Lower lobe of right lung (tissue), 2 donors: ENCODE results near the gene CARD10. TPM values are rescaled to one million over a fixed set of nuclear protein-coding genes. Genes with fewer than 3 reads are reported as not detected.

Experiments used
- ATAC-seq, 2 donors: fragments of 200-7000 bp; cut with Tn5 transposase; one replicate each; pipeline ENCODE4 v1.9.1; 2020 to 2022; ENCODE audit warnings: mild to moderate bottlenecking in 2 of 2, moderate library complexity in 2 of 2
- DNase-seq: peaks from one replicate; pipeline ENCODE4 v3.0.0-alpha.2; 2020
- H3K27ac ChIP-seq: fragments of 200-600 bp; one replicate; pipeline ENCODE4 v1.8.0; 2022
- H3K27me3 ChIP-seq: fragments of 200-600 bp; one replicate; pipeline ENCODE4 v1.8.0; 2022; ENCODE audit warnings: low read depth
- H3K36me3 ChIP-seq: fragments of 200-600 bp; one replicate; pipeline ENCODE4 v1.8.0; 2022; ENCODE audit warnings: mild to moderate bottlenecking
- H3K4me1 ChIP-seq: fragments of 200-600 bp; one replicate; pipeline ENCODE4 v1.8.0; 2022
- H3K4me3 ChIP-seq: fragments of 200-600 bp; one replicate; pipeline ENCODE4 v1.8.0; 2022; ENCODE audit warnings: mild to moderate bottlenecking
- H3K9me3 ChIP-seq: fragments of 200-600 bp; one replicate; pipeline ENCODE4 v1.8.0; 2022
- CTCF ChIP-seq: fragments of 200-600 bp; IDR thresholded peaks from one replicate; pipeline ENCODE4 v1.8.0; 2022; ENCODE audit warnings: antibody characterized with exemption, mild to moderate bottlenecking
- intact Hi-C: fragments of 100-400 bp; cut with DNase I; formaldehyde crosslinking; loops from one replicate; pipeline ENCODE4 v1.11.0; 2022
- total RNA-seq: library from RNA; stranded (reverse); fragmentation: NEBNext Ultra II Directional; extraction: Animal tissue kit (Norgen Biotek cat#: 25700); gene quantifications from one replicate; pipeline ENCODE4 v1.2.1, GENCODE V29; 2021
- donor health status: DM: no; HTN: yes; CAD: no; lungs with severe emphysema.

CARD10 gene
- total RNA-seq, 1 donor from 2014 or later: 14.9 TPM

- no peaks in the 10 kb centered on the region for H3K9me3 ChIP-seq
- peaks cover 18% of the 10 kb centered on the region for H3K36me3 ChIP-seq
- DNase-seq: peak; percentile 86
- intact Hi-C loops: no loop called here
- peak; percentile 83 to 86 for ATAC-seq
- H3K4me1 ChIP-seq: peaks cover 59% of the 10 kb centered on the region
- peak overlapping the region; percentile 87 for H3K27ac ChIP-seq
- TF ChIP-seq CTCF: no peak
- no peak overlapping the region for H3K4me3 ChIP-seq
- no peaks in the 10 kb centered on the region for H3K27me3 ChIP-seq
Measured at GRCh38 chr22:37502342-37503182, 16.7 kb downstream of the CARD10 start.

GRCh38 chr22:37501610-37502341, 17.4 kb downstream of the CARD10 start:
- DNase-seq: peak; percentile 70
- Histone ChIP-seq H3K27me3 (no peaks in the 10 kb centered on the region), H3K9me3 (no peaks in the 10 kb centered on the region), H3K4me1 (peaks cover 59% of the 10 kb centered on the region), H3K36me3 (peaks cover 14% of the 10 kb centered on the region), H3K4me3 (peak overlapping the region; percentile 18), H3K27ac (peak overlapping the region; percentile 87)
- ATAC-seq: peak; percentile 77 to 85
- intact Hi-C loops: no loop called here
- no peak for TF ChIP-seq CTCF

- Histone ChIP-seq H3K9me3 (no peaks in the 10 kb centered on the region), H3K4me3 (peak overlapping the region; percentile 18), H3K4me1 (peaks cover 59% of the 10 kb centered on the region), H3K36me3 (peaks cover 16% of the 10 kb centered on the region), H3K27ac (peak overlapping the region; percentile 87), H3K27me3 (no peaks in the 10 kb centered on the region)
- DNase-seq (no peak), ATAC-seq (peak; percentile 14 to 22)
- intact Hi-C loops: no loop called here
- TF ChIP-seq CTCF: no peak
Measured at GRCh38 chr22:37500745-37501609, 18.2 kb downstream of the CARD10 start.

GRCh38 chr22:37499789-37500540, 19.2 kb downstream of the CARD10 start:
- ATAC-seq (no peak), DNase-seq (no peak)
- Histone ChIP-seq H3K4me1 (peaks cover 59% of the 10 kb centered on the region), H3K36me3 (peaks cover 15% of the 10 kb centered on the region), H3K4me3 (no peak overlapping the region), H3K9me3 (no peaks in the 10 kb centered on the region), H3K27me3 (no peaks in the 10 kb centered on the region), H3K27ac (peak overlapping the region; percentile 87)
- intact Hi-C loops: no loop called here
- no peak for TF ChIP-seq CTCF
